DND-41 (cell line): ENCODE results near the gene ZBTB32.

Experiments used
- ATAC-seq: fragments of 200-7000 bp; cut with Tn5 transposase; 3 replicates; pipeline ENCODE4 v1.9.1; 2021; ENCODE audit warnings: low read depth; ENCODE audit not compliant: insufficient read depth
- DNase-seq: peaks from one replicate; pipeline ENCODE4 v3.0.0-alpha.2; 2020
- H2AFZ ChIP-seq: 2 replicates; pipeline ENCODE4 v1.6.0; 2012; ENCODE audit warnings: low read depth, low read length
- H3K27ac ChIP-seq: 2 replicates; pipeline ENCODE4 v1.5.1; 2012; ENCODE audit warnings: low read length, inconsistent platforms
- H3K27me3 ChIP-seq: fragments of 200-600 bp; sonication (generic); 2 replicates; pipeline ENCODE4 v1.6.0; 2012; ENCODE audit warnings: low read length, mild to moderate bottlenecking, inconsistent platforms; ENCODE audit not compliant: insufficient read depth, poor library complexity
- H3K36me3 ChIP-seq: 2 replicates; pipeline ENCODE4 v1.5.1; 2012; ENCODE audit warnings: low read length, inconsistent platforms; ENCODE audit not compliant: insufficient read depth
- H3K4me1 ChIP-seq: 2 replicates; pipeline ENCODE4 v1.5.1; 2012; ENCODE audit warnings: mild to moderate bottlenecking, low read length; ENCODE audit not compliant: insufficient read depth
- H3K4me2 ChIP-seq: 2 replicates; pipeline ENCODE4 v1.6.0; 2012; ENCODE audit warnings: mild to moderate bottlenecking, moderate library complexity, low read length, inconsistent platforms; ENCODE audit not compliant: insufficient read depth
- H3K4me3 ChIP-seq, 2 experiments: fragments of 200-600 bp in 1 of 2; shearing (Covaris generic) in 1 of 2; 2 replicates each; pipeline ENCODE4 v1.5.1; 2012 to 2016; ENCODE audit warnings: inconsistent platforms in 2 of 2, low read length in 2 of 2, mild to moderate bottlenecking in 2 of 2, low read depth in 1 of 2, moderate library complexity in 1 of 2
- H3K79me2 ChIP-seq: 2 replicates; pipeline ENCODE4 v1.6.0; 2012; ENCODE audit warnings: low read length, inconsistent platforms; ENCODE audit not compliant: insufficient read depth
- H3K9ac ChIP-seq: 2 replicates; pipeline ENCODE4 v1.6.0; 2012; ENCODE audit warnings: low read depth, mild to moderate bottlenecking, inconsistent platforms, low read length, moderate library complexity
- H3K9me3 ChIP-seq: 2 replicates; pipeline ENCODE4 v1.5.1; 2012; ENCODE audit warnings: low read length, moderate library complexity, mild to moderate bottlenecking, inconsistent platforms; ENCODE audit not compliant: insufficient read depth, severe bottlenecking
- H4K20me1 ChIP-seq: 2 replicates; pipeline ENCODE4 v1.6.0; 2012; ENCODE audit warnings: low read length; ENCODE audit not compliant: insufficient read depth
- EZH2 ChIP-seq: IDR thresholded peaks from 3 replicates; pipeline ENCODE4 v1.6.1; 2012; ENCODE audit warnings: borderline replicate concordance, low read depth, mild to moderate bottlenecking, moderate library complexity, low read length, inconsistent platforms; ENCODE audit not compliant: severe bottlenecking
- TF ChIP-seq, protein P1 (sequence below): IDR thresholded peaks from 2 replicates; pipeline ENCODE4 v1.5.1; 2012; ENCODE audit warnings: borderline replicate concordance, low read length, moderate library complexity, mild to moderate bottlenecking; ENCODE audit not compliant: poor library complexity, severe bottlenecking; ENCODE audit errors: extremely low read depth

Gene ZBTB32

DNA sequence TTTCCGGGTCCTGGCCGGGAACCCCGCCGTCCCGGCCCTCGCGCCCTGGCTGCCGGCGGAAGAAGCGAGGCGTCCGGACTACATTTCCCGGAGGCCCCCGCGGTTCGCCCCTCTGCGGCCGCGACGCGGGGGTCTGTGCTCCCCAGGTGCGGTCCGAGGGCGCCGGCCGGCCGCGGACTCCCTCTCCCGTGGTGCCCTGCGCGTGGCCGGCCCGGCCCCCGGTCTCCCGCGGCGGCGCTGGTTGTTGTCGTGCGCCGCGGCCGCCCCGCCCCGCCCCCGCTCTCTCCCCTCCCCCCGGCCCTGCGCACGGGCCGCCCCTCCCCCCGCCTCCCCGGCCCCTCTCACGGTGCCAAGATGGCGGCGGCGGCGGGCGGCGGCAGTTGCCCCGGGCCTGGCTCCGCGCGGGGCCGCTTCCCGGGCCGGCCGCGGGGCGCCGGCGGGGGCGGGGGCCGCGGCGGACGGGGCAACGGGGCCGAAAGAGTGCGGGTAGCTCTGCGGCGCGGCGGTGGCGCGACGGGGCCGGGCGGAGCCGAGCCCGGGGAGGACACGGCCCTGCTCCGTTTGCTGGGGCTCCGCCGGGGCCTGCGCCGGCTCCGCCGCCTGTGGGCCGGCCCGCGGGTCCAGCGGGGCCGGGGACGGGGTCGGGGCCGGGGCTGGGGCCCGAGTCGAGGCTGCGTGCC is 13.4 kb downstream of the ZBTB32 start, which contains the start of gene KMT2B:
Gene KMT2B, plus strand, starts transcription at position 339 of the 680 bp plus-strand sequence. Its CDS starts 16 bp downstream, at position 355.
- TF ChIP-seq, protein P1, sequence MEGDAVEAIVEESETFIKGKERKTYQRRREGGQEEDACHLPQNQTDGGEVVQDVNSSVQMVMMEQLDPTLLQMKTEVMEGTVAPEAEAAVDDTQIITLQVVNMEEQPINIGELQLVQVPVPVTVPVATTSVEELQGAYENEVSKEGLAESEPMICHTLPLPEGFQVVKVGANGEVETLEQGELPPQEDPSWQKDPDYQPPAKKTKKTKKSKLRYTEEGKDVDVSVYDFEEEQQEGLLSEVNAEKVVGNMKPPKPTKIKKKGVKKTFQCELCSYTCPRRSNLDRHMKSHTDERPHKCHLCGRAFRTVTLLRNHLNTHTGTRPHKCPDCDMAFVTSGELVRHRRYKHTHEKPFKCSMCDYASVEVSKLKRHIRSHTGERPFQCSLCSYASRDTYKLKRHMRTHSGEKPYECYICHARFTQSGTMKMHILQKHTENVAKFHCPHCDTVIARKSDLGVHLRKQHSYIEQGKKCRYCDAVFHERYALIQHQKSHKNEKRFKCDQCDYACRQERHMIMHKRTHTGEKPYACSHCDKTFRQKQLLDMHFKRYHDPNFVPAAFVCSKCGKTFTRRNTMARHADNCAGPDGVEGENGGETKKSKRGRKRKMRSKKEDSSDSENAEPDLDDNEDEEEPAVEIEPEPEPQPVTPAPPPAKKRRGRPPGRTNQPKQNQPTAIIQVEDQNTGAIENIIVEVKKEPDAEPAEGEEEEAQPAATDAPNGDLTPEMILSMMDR, result no peak
- no peak for TF ChIP-seq EZH2
- ATAC-seq (no peak), DNase-seq (no peak)
- Histone ChIP-seq H3K4me1 (peaks cover 42% of the 10 kb centered on the region), H3K36me3 (peaks cover 38% of the 10 kb centered on the region), H3K27ac (peak within 1 kb of the TSS; percentile 80), H4K20me1 (peaks cover 39% of the 10 kb centered on the region), H2AFZ (peak within 1 kb of the TSS; percentile 96), H3K79me2 (peaks cover 52% of the 10 kb centered on the region), H3K9ac (peak within 1 kb of the TSS; percentile 84), H3K27me3 (no peaks in the 10 kb centered on the region), H3K4me2 (peak within 1 kb of the TSS; percentile 96), H3K9me3 (no peaks in the 10 kb centered on the region), H3K4me3 (peak within 1 kb of the TSS; percentile 59 to 94; a peak in 3 of 4 replicates)

DNA sequence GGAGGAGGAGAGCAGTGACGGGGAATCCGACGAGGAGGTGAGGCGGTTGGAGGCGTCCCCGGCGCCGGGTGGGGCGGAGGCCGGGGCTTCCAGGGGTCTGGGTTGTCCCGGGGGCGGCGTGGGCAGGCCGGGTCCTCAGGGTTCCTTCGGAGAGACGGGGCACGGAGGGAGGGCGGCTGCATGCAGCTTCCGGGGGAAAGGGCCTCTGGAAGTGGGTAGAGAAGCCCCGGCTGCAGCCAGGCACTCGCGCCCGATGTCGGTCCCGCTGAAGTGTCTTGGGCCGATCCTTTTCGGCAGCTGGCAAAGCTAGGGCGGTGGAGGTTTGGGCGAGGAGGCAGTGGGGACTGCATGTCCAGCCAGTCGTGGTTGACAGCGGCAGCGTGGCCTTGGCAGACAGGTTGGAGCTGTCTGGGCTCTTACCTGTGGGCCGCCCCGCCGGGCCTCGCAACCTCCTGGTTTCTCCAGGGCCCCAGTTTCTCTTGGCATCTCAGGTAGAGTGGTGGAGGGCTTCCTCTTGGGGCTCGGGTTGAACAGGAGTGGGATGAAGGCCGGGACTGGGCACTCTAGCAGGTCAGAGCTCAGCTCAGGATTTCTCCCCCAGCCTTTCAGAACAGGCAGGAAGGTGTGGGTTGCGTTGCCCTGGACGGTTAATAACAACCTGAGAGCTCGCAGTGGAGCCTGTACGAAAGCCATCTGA is 14.1 kb downstream of the ZBTB32 start:
- Histone ChIP-seq H3K4me2 (peak overlapping the region; percentile 82), H4K20me1 (peaks cover 42% of the 10 kb centered on the region), H3K27ac (peak overlapping the region; percentile 48), H3K4me3 (peak overlapping the region; percentile 56 to 94; a peak in 3 of 4 replicates), H3K9ac (peak overlapping the region; percentile 84), H3K27me3 (no peaks in the 10 kb centered on the region), H3K36me3 (peaks cover 45% of the 10 kb centered on the region), H3K4me1 (peaks cover 42% of the 10 kb centered on the region), H3K9me3 (no peaks in the 10 kb centered on the region), H2AFZ (peak overlapping the region; percentile 7), H3K79me2 (peaks cover 52% of the 10 kb centered on the region)
- DNase-seq (peak; percentile 65), ATAC-seq (peak; percentile 7; the same call in 1 of the 3 replicates)
- TF ChIP-seq, protein P1, result no peak
- no peak for TF ChIP-seq EZH2

DNA sequence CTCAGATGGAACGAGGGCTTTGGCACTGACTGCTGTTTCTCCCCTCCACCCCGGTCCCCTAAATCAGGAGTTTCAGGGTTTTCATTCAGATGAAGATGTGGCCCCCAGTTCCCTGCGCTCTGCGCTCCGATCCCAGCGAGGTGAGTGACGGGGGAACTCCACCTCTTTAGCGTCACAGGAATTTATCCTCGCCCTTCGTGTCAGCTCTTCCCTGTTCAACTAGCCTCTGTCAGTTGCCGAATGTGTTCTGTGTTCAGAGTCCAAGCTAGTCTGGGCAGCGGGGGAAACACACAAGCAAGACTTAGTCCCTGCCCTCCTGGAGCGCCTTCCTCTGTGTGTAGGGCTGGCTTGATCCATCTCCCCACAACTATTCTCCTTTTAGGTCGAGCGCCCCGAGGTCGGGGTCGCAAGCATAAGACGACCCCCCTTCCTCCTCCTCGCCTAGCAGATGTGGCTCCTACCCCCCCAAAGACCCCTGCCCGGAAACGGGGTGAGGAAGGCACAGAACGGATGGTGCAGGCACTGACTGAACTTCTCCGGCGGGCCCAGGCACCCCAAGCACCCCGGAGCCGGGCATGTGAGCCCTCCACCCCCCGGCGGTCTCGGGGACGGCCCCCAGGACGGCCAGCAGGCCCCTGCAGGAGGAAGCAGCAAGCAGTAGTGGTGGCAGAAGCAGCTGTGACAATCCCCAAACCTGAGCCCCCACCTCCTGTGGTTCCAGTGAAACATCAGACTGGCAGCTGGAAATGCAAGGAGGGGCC is 15.2 kb downstream of the ZBTB32 start:
- TF ChIP-seq, protein P1, result no peak
- no peak for TF ChIP-seq EZH2
- Histone ChIP-seq H3K36me3 (peaks cover 56% of the 10 kb centered on the region), H3K27me3 (no peaks in the 10 kb centered on the region), H3K79me2 (peaks cover 54% of the 10 kb centered on the region), H4K20me1 (peaks cover 49% of the 10 kb centered on the region), H2AFZ (no peak overlapping the region), H3K4me2 (peak overlapping the region; percentile 82), H3K9me3 (no peaks in the 10 kb centered on the region), H3K4me3 (peak overlapping the region; percentile 56 to 94; a peak in 3 of 4 replicates), H3K9ac (peak overlapping the region; percentile 84), H3K4me1 (peaks cover 42% of the 10 kb centered on the region), H3K27ac (peak overlapping the region; percentile 48; the same call in 1 of the 2 replicates)
- ATAC-seq, result no peak
- no peak for DNase-seq
